ENCODE measurements around the gene ARHGEF7. TPM values are rescaled to one million over a fixed set of nuclear protein-coding genes. Genes with fewer than 3 reads are reported as not detected.

ARHGEF7 gene
- total RNA-seq, 5 donors from 2014 or later (not counting 1 experiment from before 2014, with no cell fraction given) = 68.0 to 85.8 (median 83.7) TPM

GRCh38 chr13:111344471-111345191 is 229.5 kb downstream of the ARHGEF7 start:
- Mint-ChIP-seq H3K4me3 (no peak overlapping the region), H3K27me3 (no peaks in the 10 kb centered on the region), H3K9me3 (no peaks in the 10 kb centered on the region), H3K36me3 (peaks cover 8% of the 10 kb centered on the region), H3K27ac (no peak overlapping the region), H3K4me1 (no peaks in the 10 kb centered on the region)
- DNase-seq (no peak), ATAC-seq (replicated peaks in 1 of 4) (no peak)
- no peaks in the 10 kb centered on the region for H3K9me3 ChIP-seq
- ChIA-PET CTCF (no interaction called here), POLR2A (no interaction called here)
- WGBS (ENCODE audit: insufficient coverage) = 88% methylated on average over 25 of the region's 25 CpGs
- no peak overlapping the region for H3K4me3 ChIP-seq (ENCODE audit: control insufficient read depth in 1 of 2, extremely low read depth in 1 of 2, low read length in 1 of 2)
- H3K27ac ChIP-seq (ENCODE audit: low read length) = no peak overlapping the region
- no peaks in the 10 kb centered on the region for H3K4me1 ChIP-seq (ENCODE audit: control insufficient read depth in 1 of 2, extremely low read depth in 1 of 2, insufficient read depth in 2 of 2, low read length in 2 of 2)
- no peaks in the 10 kb centered on the region for H3K27me3 ChIP-seq (replicated peaks in 1 of 2; ENCODE audit: control insufficient read depth in 2 of 2, extremely low read depth in 1 of 2, insufficient read depth in 2 of 2, low read length in 1 of 2)
- no peaks in the 10 kb centered on the region for H3K36me3 ChIP-seq (ENCODE audit: control insufficient read depth in 2 of 2, extremely low read depth in 1 of 2, insufficient read depth in 1 of 2, low read length in 1 of 2)

- 85% methylated on average over 9 of the region's 11 CpGs for WGBS (ENCODE audit: insufficient coverage)
- no peak for ATAC-seq (replicated peaks in 1 of 4)
- no peak for DNase-seq
- Mint-ChIP-seq H3K4me3 (no peak overlapping the region), H3K27ac (no peak overlapping the region), H3K27me3 (no peaks in the 10 kb centered on the region), H3K4me1 (no peaks in the 10 kb centered on the region), H3K36me3 (peaks cover 8% of the 10 kb centered on the region), H3K9me3 (no peaks in the 10 kb centered on the region)
- H3K4me3 ChIP-seq (ENCODE audit: control insufficient read depth in 1 of 2, extremely low read depth in 1 of 2, low read length in 1 of 2) = no peak overlapping the region
- no peaks in the 10 kb centered on the region for H3K4me1 ChIP-seq (ENCODE audit: control insufficient read depth in 1 of 2, extremely low read depth in 1 of 2, insufficient read depth in 2 of 2, low read length in 2 of 2)
- H3K9me3 ChIP-seq = no peaks in the 10 kb centered on the region
- H3K36me3 ChIP-seq (ENCODE audit: control insufficient read depth in 2 of 2, extremely low read depth in 1 of 2, insufficient read depth in 1 of 2, low read length in 1 of 2) = no peaks in the 10 kb centered on the region
- ChIA-PET CTCF (no interaction called here), POLR2A (no interaction called here)
- H3K27ac ChIP-seq (ENCODE audit: low read length) = no peak overlapping the region
- no peaks in the 10 kb centered on the region for H3K27me3 ChIP-seq (replicated peaks in 1 of 2; ENCODE audit: control insufficient read depth in 2 of 2, extremely low read depth in 1 of 2, insufficient read depth in 2 of 2, low read length in 1 of 2)
These were observed 230.6 kb downstream of the ARHGEF7 start for GRCh38 chr13:111345682-111346081.

- no peaks in the 10 kb centered on the region for H3K4me1 Mint-ChIP-seq
- H3K36me3 ChIP-seq (ENCODE audit: control insufficient read depth in 2 of 2, extremely low read depth in 1 of 2, insufficient read depth in 1 of 2, low read length in 1 of 2) = no peaks in the 10 kb centered on the region
- DNase-seq (no peak), ATAC-seq (replicated peaks in 1 of 4) (no peak)
- H3K4me3 Mint-ChIP-seq = no peak overlapping the region
- H3K27ac ChIP-seq (ENCODE audit: low read length) = no peak overlapping the region
- CTCF ChIA-PET = no interaction called here
- H3K9me3 Mint-ChIP-seq = no peaks in the 10 kb centered on the region
- no peak overlapping the region for H3K27ac Mint-ChIP-seq
- H3K27me3 ChIP-seq (replicated peaks in 1 of 2; ENCODE audit: control insufficient read depth in 2 of 2, extremely low read depth in 1 of 2, insufficient read depth in 2 of 2, low read length in 1 of 2) = no peaks in the 10 kb centered on the region
- no peak overlapping the region for H3K4me3 ChIP-seq (ENCODE audit: control insufficient read depth in 1 of 2, extremely low read depth in 1 of 2, low read length in 1 of 2)
- no peaks in the 10 kb centered on the region for H3K4me1 ChIP-seq (ENCODE audit: control insufficient read depth in 1 of 2, extremely low read depth in 1 of 2, insufficient read depth in 2 of 2, low read length in 2 of 2)
- H3K36me3 Mint-ChIP-seq = peaks cover 8% of the 10 kb centered on the region
- 83% methylated on average over 20 of the region's 20 CpGs for WGBS (ENCODE audit: insufficient coverage)
- POLR2A ChIA-PET = no interaction called here
- no peaks in the 10 kb centered on the region for H3K9me3 ChIP-seq
- no peaks in the 10 kb centered on the region for H3K27me3 Mint-ChIP-seq
These were observed 231.1 kb downstream of the ARHGEF7 start for GRCh38 chr13:111346101-111346680.

- H3K27ac ChIP-seq (ENCODE audit: low read length) = no peak overlapping the region
- Mint-ChIP-seq H3K4me1 (no peaks in the 10 kb centered on the region), H3K4me3 (no peak overlapping the region), H3K36me3 (peaks cover 8% of the 10 kb centered on the region), H3K9me3 (peaks cover 0 to 11% (median 0%) of the 10 kb centered on the region in 3 donors), H3K27ac (no peak overlapping the region), H3K27me3 (no peaks in the 10 kb centered on the region)
- no peak for ATAC-seq (replicated peaks in 1 of 4)
- H3K27me3 ChIP-seq (replicated peaks in 1 of 2; ENCODE audit: control insufficient read depth in 2 of 2, extremely low read depth in 1 of 2, insufficient read depth in 2 of 2, low read length in 1 of 2) = no peaks in the 10 kb centered on the region
- H3K4me3 ChIP-seq (ENCODE audit: control insufficient read depth in 1 of 2, extremely low read depth in 1 of 2, low read length in 1 of 2) = no peak overlapping the region
- H3K36me3 ChIP-seq (ENCODE audit: control insufficient read depth in 2 of 2, extremely low read depth in 1 of 2, insufficient read depth in 1 of 2, low read length in 1 of 2) = no peaks in the 10 kb centered on the region
- no peaks in the 10 kb centered on the region for H3K9me3 ChIP-seq
- no peak for DNase-seq
- CTCF ChIA-PET = no interaction called here
- no peaks in the 10 kb centered on the region for H3K4me1 ChIP-seq (ENCODE audit: control insufficient read depth in 1 of 2, extremely low read depth in 1 of 2, insufficient read depth in 2 of 2, low read length in 2 of 2)
- POLR2A ChIA-PET = no interaction called here
- WGBS (ENCODE audit: insufficient coverage) = 72% methylated on average over 6 of the region's 6 CpGs
These were observed 232.3 kb downstream of the ARHGEF7 start for GRCh38 chr13:111347438-111347837.

DNA sequence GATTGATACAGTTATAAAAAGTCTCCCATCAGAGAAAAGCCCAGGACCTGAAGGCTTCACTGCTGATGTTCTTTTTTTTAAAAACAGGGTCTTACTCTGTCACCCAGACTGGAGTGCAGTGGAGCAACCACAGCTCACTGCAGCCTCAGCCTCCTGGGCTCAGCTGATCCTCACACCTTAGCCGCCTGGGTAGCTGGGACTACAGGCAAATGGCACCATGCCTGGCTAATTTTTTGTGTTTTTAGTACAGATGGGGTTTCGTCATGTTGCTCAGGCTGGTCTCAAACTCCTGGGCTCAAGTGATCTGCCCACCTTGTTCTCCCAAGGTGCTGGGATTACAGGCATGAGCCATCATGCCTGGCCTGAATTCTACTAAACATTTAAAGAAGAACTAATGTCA is 238.4 kb downstream of the ARHGEF7 start:
- Mint-ChIP-seq H3K27ac (no peak overlapping the region), H3K4me1 (peaks cover 9 to 10% (median 10%) of the 10 kb centered on the region in 3 donors), H3K36me3 (no peaks in the 10 kb centered on the region), H3K9me3 (peaks cover 0 to 16% (median 2%) of the 10 kb centered on the region in 3 donors), H3K4me3 (no peak overlapping the region), H3K27me3 (no peaks in the 10 kb centered on the region)
- Histone ChIP-seq H3K4me3 (ENCODE audit: control insufficient read depth in 1 of 2, extremely low read depth in 1 of 2, low read length in 1 of 2) (no peak overlapping the region), H3K27me3 (replicated peaks in 1 of 2; ENCODE audit: control insufficient read depth in 2 of 2, extremely low read depth in 1 of 2, insufficient read depth in 2 of 2, low read length in 1 of 2) (no peaks in the 10 kb centered on the region), H3K27ac (ENCODE audit: low read length) (no peak overlapping the region), H3K9me3 (no peaks in the 10 kb centered on the region), H3K4me1 (ENCODE audit: control insufficient read depth in 1 of 2, extremely low read depth in 1 of 2, insufficient read depth in 2 of 2, low read length in 2 of 2) (peaks cover 0 to 6% of the 10 kb centered on the region in 2 experiments), H3K36me3 (ENCODE audit: control insufficient read depth in 2 of 2, extremely low read depth in 1 of 2, insufficient read depth in 1 of 2, low read length in 1 of 2) (no peaks in the 10 kb centered on the region)
- POLR2A ChIA-PET = no interaction called here
- CTCF ChIA-PET = no interaction called here
- ATAC-seq (replicated peaks in 1 of 4) (no peak), DNase-seq (no peak)
- WGBS (ENCODE audit: insufficient coverage) = 63% methylated on average over 1 of the region's 2 CpGs

DNA sequence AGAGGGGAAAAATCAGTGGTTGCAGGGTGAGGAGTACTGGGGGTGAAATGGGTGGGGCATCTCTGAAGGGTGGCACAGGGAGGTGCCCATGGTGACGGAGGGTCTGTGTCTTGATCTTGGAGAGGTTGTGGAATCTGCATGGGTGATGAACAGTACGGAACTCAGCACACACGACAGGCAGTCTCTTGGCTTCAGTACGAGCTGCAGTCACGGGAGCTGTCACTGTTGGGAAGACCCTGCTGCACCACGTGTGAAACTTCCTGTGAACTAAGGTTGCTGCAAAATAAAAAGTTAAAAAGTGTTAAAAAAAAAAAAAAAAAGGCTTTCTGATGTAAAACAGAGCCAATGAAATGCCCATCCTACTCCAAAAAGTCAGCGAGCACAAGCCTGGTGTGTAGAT is 239.7 kb downstream of the ARHGEF7 start:
- ATAC-seq (replicated peaks in 1 of 4) = no peak
- Histone ChIP-seq H3K27me3 (replicated peaks in 1 of 2; ENCODE audit: control insufficient read depth in 2 of 2, extremely low read depth in 1 of 2, insufficient read depth in 2 of 2, low read length in 1 of 2) (peaks cover 0 to 8% of the 10 kb centered on the region in 2 experiments), H3K9me3 (no peaks in the 10 kb centered on the region), H3K36me3 (ENCODE audit: control insufficient read depth in 2 of 2, extremely low read depth in 1 of 2, insufficient read depth in 1 of 2, low read length in 1 of 2) (no peaks in the 10 kb centered on the region), H3K27ac (ENCODE audit: low read length) (no peak overlapping the region), H3K4me1 (ENCODE audit: control insufficient read depth in 1 of 2, extremely low read depth in 1 of 2, insufficient read depth in 2 of 2, low read length in 2 of 2) (peaks cover 0 to 6% of the 10 kb centered on the region in 2 experiments), H3K4me3 (ENCODE audit: control insufficient read depth in 1 of 2, extremely low read depth in 1 of 2, low read length in 1 of 2) (no peak overlapping the region)
- peak in 1 of 35 experiments; percentile 8 for DNase-seq
- WGBS (ENCODE audit: insufficient coverage) = 49% methylated on average over 5 of the region's 7 CpGs
- Mint-ChIP-seq H3K4me1 (peaks cover 9 to 10% (median 10%) of the 10 kb centered on the region in 3 donors), H3K27me3 (peaks cover 0 to 4% of the 10 kb centered on the region in 2 donors), H3K9me3 (peaks cover 0 to 16% (median 2%) of the 10 kb centered on the region in 3 donors), H3K27ac (no peak overlapping the region), H3K4me3 (no peak overlapping the region), H3K36me3 (no peaks in the 10 kb centered on the region)
- POLR2A ChIA-PET = interaction anchor here in 1 of 2 donors (0.7 kb wide), 1 partner anchor 13 kb away, joined by 6 read pairs; no protein-coding TSS in a partner anchor
- CTCF ChIA-PET = no interaction called here
